ENCODE measurements around the gene PDE4D. TPM values are rescaled to one million over a fixed set of nuclear protein-coding genes. Genes with fewer than 3 reads are reported as not detected.

The PDE4D gene
- total RNA-seq, 1 donor from 2014 or later, result 2.3 TPM

DNA sequence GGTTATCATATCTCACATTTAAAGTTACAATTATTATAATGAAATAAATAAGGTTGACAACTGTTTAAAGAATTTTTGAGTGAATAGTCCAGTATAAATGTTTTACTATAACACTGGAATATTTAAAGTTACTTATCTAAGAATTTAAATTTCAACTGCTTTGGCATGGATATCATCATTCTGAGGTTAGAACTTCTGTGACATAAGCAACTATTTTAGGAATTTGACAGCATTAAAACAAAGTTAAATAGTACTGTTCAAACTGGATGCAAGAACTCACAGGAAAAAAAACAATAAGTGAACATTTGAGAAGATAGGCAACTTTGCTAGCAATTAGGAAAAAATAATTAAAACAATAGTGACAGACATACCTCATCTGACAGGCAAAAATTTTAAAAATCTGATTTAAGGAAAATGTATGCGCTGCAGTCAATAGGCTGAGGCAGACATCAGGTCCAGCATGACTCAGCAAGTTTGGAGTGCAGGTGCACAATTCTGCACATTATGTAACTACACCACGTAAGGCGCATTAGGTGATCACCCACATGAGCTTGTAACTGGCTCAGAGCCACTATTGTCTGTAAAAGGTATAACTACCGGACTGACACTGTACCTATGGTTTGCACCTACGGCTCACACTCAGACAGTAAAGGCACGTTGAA is 180.6 kb downstream of the PDE4D start:
- Mint-ChIP-seq H3K27me3 (ENCODE audit: insufficient read depth, low read depth) (peaks cover 2% of the 10 kb centered on the region), H3K27ac (no peak overlapping the region), H3K4me1 (peaks cover 15% of the 10 kb centered on the region), H3K36me3 (peaks cover 3% of the 10 kb centered on the region), H3K4me3 (peak overlapping the region; percentile 27), H3K9me3 (peaks cover 27% of the 10 kb centered on the region)
- Histone ChIP-seq H4K20me1 (ENCODE audit: low read depth) (no peaks in the 10 kb centered on the region), H3K4me1 (peaks cover 27% of the 10 kb centered on the region), H3K27ac (no peak overlapping the region), H3K9ac (no peak overlapping the region), H3K27me3 (no peaks in the 10 kb centered on the region), H3F3A (ENCODE audit: low read depth) (peaks cover 30% of the 10 kb centered on the region), H3K36me3 (no peaks in the 10 kb centered on the region), H3K9me3 (ENCODE audit: low read depth) (peaks cover 5% of the 10 kb centered on the region), H3K4me3 (no peak overlapping the region), H3K79me2 (ENCODE audit: low read depth) (no peaks in the 10 kb centered on the region), H2AFZ (replicated peaks) (no peak overlapping the region), H3K4me2 (no peak overlapping the region)
- no peak for TF ChIP-seq CTCF (IDR thresholded peaks at IDR 0.05)
- no peak for TF ChIP-seq EZH2phosphoT487 (IDR thresholded peaks at IDR 0.05)
- TF ChIP-seq EZH2 (IDR thresholded peaks at IDR 0.05), result no peak
- DNase-seq (ENCODE audit: low spot score), result peak; percentile 58

DNA sequence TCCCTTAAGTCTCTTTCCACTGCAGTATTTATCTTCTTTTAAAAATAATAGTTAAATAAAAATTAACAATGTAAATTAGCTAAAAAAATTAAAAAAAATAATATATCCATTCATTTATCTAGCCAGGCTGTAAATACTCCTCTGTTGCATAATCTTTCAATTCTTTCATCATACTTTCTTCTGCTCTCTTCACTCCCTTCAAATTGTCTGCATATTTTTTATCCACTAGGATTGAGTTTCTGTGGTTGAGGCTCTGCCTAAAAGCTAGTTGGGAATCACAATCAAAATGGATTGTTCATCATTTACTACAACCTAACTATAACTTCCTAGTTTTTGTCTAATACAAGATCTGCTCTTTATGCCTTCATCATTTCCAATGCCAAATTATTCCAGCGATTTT is 182.2 kb downstream of the PDE4D start:
- no peaks in the 10 kb centered on the region for H3K27me3 ChIP-seq
- H3K79me2 ChIP-seq (ENCODE audit: low read depth), result no peaks in the 10 kb centered on the region
- peaks cover 5% of the 10 kb centered on the region for H3K9me3 ChIP-seq (ENCODE audit: low read depth)
- H3K9ac ChIP-seq, result no peak overlapping the region
- H3K4me3 ChIP-seq, result no peak overlapping the region
- peaks cover 28% of the 10 kb centered on the region for H3K4me1 ChIP-seq
- Mint-ChIP-seq H3K4me3 (no peak overlapping the region), H3K27ac (no peak overlapping the region), H3K4me1 (peaks cover 15% of the 10 kb centered on the region), H3K9me3 (peaks cover 30% of the 10 kb centered on the region), H3K27me3 (ENCODE audit: insufficient read depth, low read depth) (peaks cover 2% of the 10 kb centered on the region), H3K36me3 (peaks cover 3% of the 10 kb centered on the region)
- DNase-seq (ENCODE audit: low spot score), result no peak
- H3K27ac ChIP-seq, result no peak overlapping the region
- no peak overlapping the region for H3K4me2 ChIP-seq
- no peak overlapping the region for H2AFZ ChIP-seq (replicated peaks)
- no peak for TF ChIP-seq EZH2phosphoT487 (IDR thresholded peaks at IDR 0.05)
- no peak for TF ChIP-seq EZH2 (IDR thresholded peaks at IDR 0.05)
- TF ChIP-seq CTCF (IDR thresholded peaks at IDR 0.05), result no peak
- H4K20me1 ChIP-seq (ENCODE audit: low read depth), result no peaks in the 10 kb centered on the region
- H3K36me3 ChIP-seq, result no peaks in the 10 kb centered on the region
- peaks cover 35% of the 10 kb centered on the region for H3F3A ChIP-seq (ENCODE audit: low read depth)

DNA sequence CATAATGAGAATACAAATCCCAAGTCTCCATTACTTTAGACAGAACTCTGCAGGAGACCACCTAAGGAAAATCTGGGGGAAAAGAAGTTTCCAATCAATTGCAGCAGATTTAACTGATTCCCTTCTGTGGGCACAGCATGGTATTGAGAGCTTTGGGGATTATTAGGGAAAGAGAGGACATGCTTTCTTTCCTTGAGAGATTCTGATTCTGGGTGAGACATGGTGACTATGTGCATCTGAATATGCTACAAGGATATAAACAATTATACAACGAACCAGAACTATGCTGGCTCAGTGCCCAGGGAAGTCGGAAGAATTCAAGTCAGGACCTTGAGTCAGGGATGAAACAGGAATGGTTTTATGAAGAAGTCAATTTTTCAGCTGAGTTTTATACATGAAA is 183.7 kb downstream of the PDE4D start:
- H3K9me3 ChIP-seq (ENCODE audit: low read depth), result peaks cover 5% of the 10 kb centered on the region
- peak overlapping the region; percentile 19 for H3K27ac Mint-ChIP-seq
- H3K36me3 ChIP-seq, result no peaks in the 10 kb centered on the region
- DNase-seq (ENCODE audit: low spot score), result peak; percentile 33
- H3K9me3 Mint-ChIP-seq, result peaks cover 23% of the 10 kb centered on the region
- peaks cover 18% of the 10 kb centered on the region for H3K4me1 Mint-ChIP-seq
- peak overlapping the region; percentile 7 for H3K4me3 ChIP-seq
- H4K20me1 ChIP-seq (ENCODE audit: low read depth), result no peaks in the 10 kb centered on the region
- H3K79me2 ChIP-seq (ENCODE audit: low read depth), result no peaks in the 10 kb centered on the region
- peaks cover 35% of the 10 kb centered on the region for H3F3A ChIP-seq (ENCODE audit: low read depth)
- H2AFZ ChIP-seq (replicated peaks), result no peak overlapping the region
- H3K27me3 Mint-ChIP-seq (ENCODE audit: insufficient read depth, low read depth), result peaks cover 2% of the 10 kb centered on the region
- peaks cover 3% of the 10 kb centered on the region for H3K36me3 Mint-ChIP-seq
- H3K4me1 ChIP-seq, result peaks cover 43% of the 10 kb centered on the region
- H3K4me3 Mint-ChIP-seq, result peak overlapping the region; percentile 12
- H3K27me3 ChIP-seq, result no peaks in the 10 kb centered on the region
- no peak overlapping the region for H3K9ac ChIP-seq
- H3K27ac ChIP-seq, result peak overlapping the region; percentile 59
- no peak for TF ChIP-seq EZH2 (IDR thresholded peaks at IDR 0.05)
- no peak for TF ChIP-seq EZH2phosphoT487 (IDR thresholded peaks at IDR 0.05)
- TF ChIP-seq CTCF (IDR thresholded peaks at IDR 0.05), result no peak
- H3K4me2 ChIP-seq, result peak overlapping the region; percentile 71

Measured in neural progenitor cell (in vitro differentiated cells).